IMR-90 (cell line): Measurements from ENCODE around the gene MINK1. TPM values are rescaled to one million over a fixed set of nuclear protein-coding genes. Genes with fewer than 3 reads are reported as not detected.
A peak's percentile ranks its signal among the peaks of the same experiment; 100 is the strongest.

Experiments
- ATAC-seq: fragments of 200-7000 bp; cut with Tn5 transposase; 2 replicates; pipeline ENCODE4 v1.9.1; 2020; ENCODE audit warnings: low read depth, mild to moderate bottlenecking, moderate library complexity
- BruUV-seq: library from RNA; stranded (reverse); fragments of 400-500 nt; replicated peaks from 2 replicates; lab custom pipeline; 2021; lab: Mats Ljungman, UMichigan
- CTCF ChIA-PET: fragments of 300-600 bp; formaldehyde crosslinking; extraction: SDS; loops from one replicate; lab custom pipeline; 2021; ENCODE audit warnings: antibody characterized with exemption; lab: Yijun Ruan, JAX
- POLR2A ChIA-PET: fragments of 300-600 bp; sonication (Branson Sonifier 250); formaldehyde crosslinking; loops from one replicate; lab custom pipeline; 2022; ENCODE audit warnings: antibody characterized with exemption; ENCODE audit not compliant: unreplicated experiment; lab: Charles Lee
- DNase-seq: peaks from one replicate; pipeline ENCODE4 v3.0.0; 2013
- H2AFZ ChIP-seq: replicated peaks from 2 replicates; pipeline ENCODE3; 2013; ENCODE audit warnings: low read length, mild to moderate bottlenecking; ENCODE audit not compliant: poor library complexity
- H2AK5ac ChIP-seq: 2 replicates; pipeline ENCODE4 v1.6.1; 2013; ENCODE audit warnings: low read depth, low read length, inconsistent platforms
- H2AK9ac ChIP-seq: replicated peaks from 2 replicates; pipeline ENCODE3; 2013; ENCODE audit warnings: mild to moderate bottlenecking, low read depth, low read length, moderate library complexity; ENCODE audit not compliant: poor library complexity
- H2BK120ac ChIP-seq: 2 replicates; pipeline ENCODE4 v1.6.1; 2013; ENCODE audit warnings: low read depth, low read length, inconsistent platforms
- H2BK15ac ChIP-seq: 3 replicates; pipeline ENCODE4 v1.6.1; 2013; ENCODE audit warnings: low read depth, low read length, inconsistent platforms
- H2BK20ac ChIP-seq: 2 replicates; pipeline ENCODE4 v1.6.1; 2013; ENCODE audit warnings: low read depth, mild to moderate bottlenecking, inconsistent platforms, low read length, moderate library complexity
- H2BK5ac ChIP-seq: 2 replicates; pipeline ENCODE4 v1.6.1; 2013; ENCODE audit warnings: mild to moderate bottlenecking, low read depth, low read length, inconsistent platforms; ENCODE audit not compliant: poor library complexity, severe bottlenecking
- H3K14ac ChIP-seq: replicated peaks from 2 replicates; pipeline ENCODE4 v1.6.1; 2013; ENCODE audit warnings: low read depth, low read length, inconsistent platforms
- H3K18ac ChIP-seq: 2 replicates; pipeline ENCODE4 v1.6.1; 2013; ENCODE audit warnings: low read depth, low read length, control low read depth
- H3K23ac ChIP-seq: 2 replicates; pipeline ENCODE4 v1.6.1; 2013; ENCODE audit warnings: low read depth, low read length, inconsistent platforms
- H3K27ac ChIP-seq: 2 replicates; pipeline ENCODE4 v1.5.1; 2013; ENCODE audit warnings: mild to moderate bottlenecking, control low read depth, low read length; ENCODE audit not compliant: insufficient read depth
- H3K27me3 ChIP-seq: 2 replicates; pipeline ENCODE4 v1.6.1; 2013; ENCODE audit warnings: low read length; ENCODE audit not compliant: control insufficient read depth, insufficient read depth
- H3K36me3 ChIP-seq: 2 replicates; pipeline ENCODE4 v1.6.1; 2013; ENCODE audit warnings: low read length, mixed read lengths; ENCODE audit not compliant: control insufficient read depth, insufficient read depth
- H3K4ac ChIP-seq: 2 replicates; pipeline ENCODE4 v1.6.1; 2013; ENCODE audit warnings: low read depth, low read length, inconsistent platforms
- H3K4me1 ChIP-seq: 2 replicates; pipeline ENCODE4 v1.6.1; 2013; ENCODE audit warnings: low read length, mixed read lengths; ENCODE audit not compliant: control insufficient read depth, insufficient read depth
- H3K4me2 ChIP-seq: 2 replicates; pipeline ENCODE4 v1.6.1; 2013; ENCODE audit warnings: low read depth, mild to moderate bottlenecking, control low read depth, low read length, moderate library complexity
- H3K4me3 ChIP-seq: 2 replicates; pipeline ENCODE4 v1.5.1; 2013; ENCODE audit warnings: low read depth, mild to moderate bottlenecking, control low read depth, low read length, moderate library complexity; ENCODE audit not compliant: insufficient read depth
- H3K56ac ChIP-seq: 2 replicates; pipeline ENCODE4 v1.6.1; 2013; ENCODE audit warnings: low read length, inconsistent platforms; ENCODE audit not compliant: insufficient read depth; ENCODE audit errors: extremely low read depth
- H3K79me1 ChIP-seq, 2 experiments: 2 replicates each; pipeline ENCODE4 v1.6.1; 2013; ENCODE audit warnings: low read length in 2 of 2, inconsistent platforms in 1 of 2, low read depth in 1 of 2
- H3K9ac ChIP-seq: 2 replicates; pipeline ENCODE4 v1.6.1; 2013; ENCODE audit warnings: low read depth, low read length, control low read depth
- H3K9me1 ChIP-seq: 2 replicates; pipeline ENCODE4 v1.6.1; 2013; ENCODE audit warnings: low read length, inconsistent platforms; ENCODE audit not compliant: insufficient read depth
- H3K9me3 ChIP-seq: 2 replicates; pipeline ENCODE4 v1.6.1; 2013; ENCODE audit warnings: low read length; ENCODE audit not compliant: control insufficient read depth, insufficient read depth
- H4K20me1 ChIP-seq: 2 replicates; pipeline ENCODE4 v1.6.1; 2013; ENCODE audit warnings: low read length, inconsistent platforms; ENCODE audit not compliant: insufficient read depth
- H4K5ac ChIP-seq: 2 replicates; pipeline ENCODE4 v1.6.1; 2013; ENCODE audit warnings: mild to moderate bottlenecking, low read depth, low read length, control low read depth
- H4K8ac ChIP-seq, 2 experiments: 2 replicates each; pipeline ENCODE4 v1.6.1; 2013; ENCODE audit warnings: low read depth in 2 of 2, low read length in 2 of 2, control low read depth in 1 of 2, inconsistent platforms in 1 of 2
- H4K91ac ChIP-seq: 2 replicates; pipeline ENCODE4 v1.6.1; 2013; ENCODE audit warnings: low read depth, low read length, inconsistent platforms; ENCODE audit not compliant: insufficient read depth
- BHLHE40 ChIP-seq: fragments of 150-350 bp; IDR thresholded peaks from 2 replicates; pipeline ENCODE4 v1.6.1; 2016; ENCODE audit warnings: mild to moderate bottlenecking, low read depth, low read length
- CEBPB ChIP-seq: IDR thresholded peaks from 2 replicates; pipeline ENCODE4 v1.6.1; 2012; ENCODE audit warnings: low read depth, low read length, improper control_type of control experiment
- CHD1 ChIP-seq: IDR thresholded peaks from 2 replicates; pipeline ENCODE4 v1.6.1; 2012; ENCODE audit warnings: low read depth, low read length, improper control_type of control experiment
- FOS ChIP-seq: fragments of 150-350 bp; IDR thresholded peaks from 2 replicates; pipeline ENCODE4 v1.6.1; 2016; ENCODE audit warnings: low read depth, low read length
- MAFK ChIP-seq: IDR thresholded peaks from 2 replicates; pipeline ENCODE4 v1.6.1; 2012; ENCODE audit warnings: low read depth, low read length, improper control_type of control experiment
- MAZ ChIP-seq: IDR thresholded peaks from 2 replicates; pipeline ENCODE4 v1.6.1; 2012; ENCODE audit warnings: low read depth, mild to moderate bottlenecking, low read length, improper control_type of control experiment, moderate library complexity, borderline replicate concordance
- MXI1 ChIP-seq: IDR thresholded peaks from 2 replicates; pipeline ENCODE4 v1.6.1; 2012; ENCODE audit warnings: low read depth, mild to moderate bottlenecking, low read length, moderate library complexity, borderline replicate concordance
- NFE2L2 ChIP-seq: fragments of 150-350 bp; IDR thresholded peaks from 2 replicates; pipeline ENCODE4 v1.6.1; 2016; ENCODE audit warnings: low read depth, mild to moderate bottlenecking, low read length
- POLR2A ChIP-seq: IDR thresholded peaks from 2 replicates; pipeline ENCODE4 v1.6.1; 2012; ENCODE audit warnings: mild to moderate bottlenecking, low read depth, low read length
- RAD21 ChIP-seq: IDR thresholded peaks from 2 replicates; pipeline ENCODE4 v1.6.1; 2012; ENCODE audit warnings: low read length, improper control_type of control experiment
- RCOR1 ChIP-seq: IDR thresholded peaks from 2 replicates; pipeline ENCODE4 v1.6.1; 2012; ENCODE audit warnings: mild to moderate bottlenecking, low read length, improper control_type of control experiment; ENCODE audit not compliant: insufficient replicate concordance
- RFX5 ChIP-seq: IDR thresholded peaks from 2 replicates; pipeline ENCODE4 v1.8.0; 2012; ENCODE audit warnings: low read depth, mild to moderate bottlenecking, low read length, moderate library complexity
- SMC3 ChIP-seq: fragments of 150-350 bp; IDR thresholded peaks from 2 replicates; pipeline ENCODE4 v1.6.1; 2016; ENCODE audit warnings: low read depth, mild to moderate bottlenecking, antibody characterized with exemption, low read length, moderate library complexity
- WGBS, 2 experiments: methylation state at CpG; one replicate each; pipeline versions ENCODE4 v1.1.5 to v1.1.7; 2013; ENCODE audit warnings: missing lambda C conversion rate in 2 of 2; ENCODE audit not compliant: insufficient read length in 1 of 2; ENCODE audit errors: extremely low coverage in 2 of 2; 5-methylcytosine and 5-hydroxymethylcytosine counted together
- dilution Hi-C: fragments of 300-500 bp; cut with HindIII; formaldehyde crosslinking; loops from one replicate; pipeline ENCODE4 v1.14.3; 2018; ENCODE audit warnings: low sequenced_read_pairs; ENCODE audit not compliant: unreplicated experiment
- in situ Hi-C: fragments of 300-500 bp; cut with MboI; formaldehyde crosslinking; loops from 3 replicates; pipeline ENCODE4 v1.14.3; 2019; ENCODE audit warnings: low sequenced_read_pairs, inconsistent platforms, mixed read lengths
- intact Hi-C: fragments of 100-400 bp; cut with micrococcal nuclease; formaldehyde crosslinking; loops from 2 replicates; pipeline ENCODE4 v1.10.0; 2022
- polyA plus RNA-seq, 3 experiments: library from polyadenylated mRNA; depleted of rRNA; stranded (reverse); fragments of >200 nt; gene quantifications; 2 replicates each; pipeline ENCODE4 v1.2.3, GENCODE V29; 2012; ENCODE audit warnings: low replicate concordance in 1 of 3
- total RNA-seq: library from RNA; depleted of rRNA; stranded (reverse); fragments of >200 nt; gene quantifications from 2 replicates; pipeline ENCODE4 v1.2.3, GENCODE V29; 2012
- TF ChIP-seq, protein P1 (sequence below): fragments of 150-350 bp; IDR thresholded peaks from 2 replicates; pipeline ENCODE4 v1.6.1; 2016; ENCODE audit warnings: low read depth, mild to moderate bottlenecking, low read length, moderate library complexity, borderline replicate concordance
- TF ChIP-seq, protein P2 (sequence below): conservative IDR thresholded peaks from 2 replicates; pipeline ENCODE4 v1.5.1; 2012; ENCODE audit warnings: mild to moderate bottlenecking, low read depth, low read length, improper control_type of control experiment
- TF ChIP-seq, protein P3 (sequence below): fragments of 150-350 bp; IDR thresholded peaks from 2 replicates; pipeline ENCODE4 v1.6.1; 2017; ENCODE audit warnings: mild to moderate bottlenecking, antibody characterized with exemption, low read length, low read depth

Gene MINK1
- total and polyA plus RNA-seq, 2 of the 4 experiments (the other 2 are of a cell fraction): 12.2 to 40.9 TPM

DNA sequence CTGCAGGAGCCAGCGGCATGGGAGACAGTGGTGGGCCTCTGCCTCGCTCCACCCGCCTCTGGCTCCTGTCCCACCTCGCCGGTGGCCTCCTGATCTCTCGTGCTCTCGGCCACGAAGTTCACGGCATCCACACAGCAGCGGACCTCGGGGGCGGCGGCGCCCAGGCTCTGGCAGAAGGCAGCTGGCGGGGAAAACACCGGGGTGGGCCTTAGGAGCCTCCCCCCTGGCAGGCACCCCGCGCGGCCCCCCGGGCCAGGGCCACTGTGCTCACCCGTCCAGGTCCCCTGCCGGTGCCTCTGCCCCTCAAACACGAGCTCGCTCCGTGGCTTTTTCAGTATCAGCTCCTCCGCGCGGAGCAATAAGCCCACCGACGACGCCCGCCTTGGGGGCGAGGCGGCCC, 65.8 kb downstream of the MINK1 start:
- H3K9me3 ChIP-seq: no peaks in the 10 kb centered on the region; the same call in 1 of the 2 replicates
- H2BK15ac ChIP-seq: no peak overlapping the region
- ATAC-seq (no peak), DNase-seq (no peak)
- H3K4ac ChIP-seq: no peak overlapping the region
- intact Hi-C loops (no loop called here), dilution Hi-C loops (no loop called here), in situ Hi-C loops (no loop called here)
- H3K4me3 ChIP-seq: no peak overlapping the region
- peak overlapping the region; percentile 47 for H2AFZ ChIP-seq
- H3K79me1 ChIP-seq: no peaks in the 10 kb centered on the region
- H2AK9ac ChIP-seq: peak overlapping the region; percentile 58
- H2AK5ac ChIP-seq: no peak overlapping the region
- no peak overlapping the region for H4K91ac ChIP-seq
- ChIA-PET CTCF (no interaction called here), POLR2A (interaction anchor here (0.6 kb wide), 1 partner anchor 344 kb away, joined by 4 read pairs; no protein-coding TSS in a partner anchor)
- no peak overlapping the region for H2BK120ac ChIP-seq
- peaks cover 34% of the 10 kb centered on the region for H3K36me3 ChIP-seq
- H4K8ac ChIP-seq: no peak overlapping the region
- no peak overlapping the region for H2BK5ac ChIP-seq
- no peak for TF ChIP-seq RAD21
- no peak for TF ChIP-seq RCOR1
- no peak for TF ChIP-seq MXI1
- no peak for TF ChIP-seq RFX5
- TF ChIP-seq MAFK: no peak
- no peak for TF ChIP-seq CHD1
- TF ChIP-seq FOS: no peak
- TF ChIP-seq NFE2L2: no peak
- TF ChIP-seq CEBPB: no peak
- no peak for TF ChIP-seq POLR2A
- TF ChIP-seq, protein P1, sequence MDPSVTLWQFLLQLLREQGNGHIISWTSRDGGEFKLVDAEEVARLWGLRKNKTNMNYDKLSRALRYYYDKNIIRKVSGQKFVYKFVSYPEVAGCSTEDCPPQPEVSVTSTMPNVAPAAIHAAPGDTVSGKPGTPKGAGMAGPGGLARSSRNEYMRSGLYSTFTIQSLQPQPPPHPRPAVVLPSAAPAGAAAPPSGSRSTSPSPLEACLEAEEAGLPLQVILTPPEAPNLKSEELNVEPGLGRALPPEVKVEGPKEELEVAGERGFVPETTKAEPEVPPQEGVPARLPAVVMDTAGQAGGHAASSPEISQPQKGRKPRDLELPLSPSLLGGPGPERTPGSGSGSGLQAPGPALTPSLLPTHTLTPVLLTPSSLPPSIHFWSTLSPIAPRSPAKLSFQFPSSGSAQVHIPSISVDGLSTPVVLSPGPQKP: no peak
- TF ChIP-seq, protein P2, sequence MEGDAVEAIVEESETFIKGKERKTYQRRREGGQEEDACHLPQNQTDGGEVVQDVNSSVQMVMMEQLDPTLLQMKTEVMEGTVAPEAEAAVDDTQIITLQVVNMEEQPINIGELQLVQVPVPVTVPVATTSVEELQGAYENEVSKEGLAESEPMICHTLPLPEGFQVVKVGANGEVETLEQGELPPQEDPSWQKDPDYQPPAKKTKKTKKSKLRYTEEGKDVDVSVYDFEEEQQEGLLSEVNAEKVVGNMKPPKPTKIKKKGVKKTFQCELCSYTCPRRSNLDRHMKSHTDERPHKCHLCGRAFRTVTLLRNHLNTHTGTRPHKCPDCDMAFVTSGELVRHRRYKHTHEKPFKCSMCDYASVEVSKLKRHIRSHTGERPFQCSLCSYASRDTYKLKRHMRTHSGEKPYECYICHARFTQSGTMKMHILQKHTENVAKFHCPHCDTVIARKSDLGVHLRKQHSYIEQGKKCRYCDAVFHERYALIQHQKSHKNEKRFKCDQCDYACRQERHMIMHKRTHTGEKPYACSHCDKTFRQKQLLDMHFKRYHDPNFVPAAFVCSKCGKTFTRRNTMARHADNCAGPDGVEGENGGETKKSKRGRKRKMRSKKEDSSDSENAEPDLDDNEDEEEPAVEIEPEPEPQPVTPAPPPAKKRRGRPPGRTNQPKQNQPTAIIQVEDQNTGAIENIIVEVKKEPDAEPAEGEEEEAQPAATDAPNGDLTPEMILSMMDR: no peak
- TF ChIP-seq, protein P3, sequence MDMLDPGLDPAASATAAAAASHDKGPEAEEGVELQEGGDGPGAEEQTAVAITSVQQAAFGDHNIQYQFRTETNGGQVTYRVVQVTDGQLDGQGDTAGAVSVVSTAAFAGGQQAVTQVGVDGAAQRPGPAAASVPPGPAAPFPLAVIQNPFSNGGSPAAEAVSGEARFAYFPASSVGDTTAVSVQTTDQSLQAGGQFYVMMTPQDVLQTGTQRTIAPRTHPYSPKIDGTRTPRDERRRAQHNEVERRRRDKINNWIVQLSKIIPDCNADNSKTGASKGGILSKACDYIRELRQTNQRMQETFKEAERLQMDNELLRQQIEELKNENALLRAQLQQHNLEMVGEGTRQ: no peak
- no peak for TF ChIP-seq SMC3
- TF ChIP-seq BHLHE40: no peak
- TF ChIP-seq MAZ: no peak
- peaks cover 4% of the 10 kb centered on the region; the same call in 1 of the 2 replicates for H3K9me1 ChIP-seq
- no peak overlapping the region for H3K23ac ChIP-seq
- no peak overlapping the region for H3K9ac ChIP-seq
- H4K5ac ChIP-seq: no peak overlapping the region
- H3K56ac ChIP-seq: no peak overlapping the region
- no peak overlapping the region for H3K14ac ChIP-seq
- no peaks in the 10 kb centered on the region; the same call in none of the 2 replicates for H4K20me1 ChIP-seq
- no peaks in the 10 kb centered on the region; the same call in 1 of the 2 replicates for H3K27me3 ChIP-seq
- H2BK20ac ChIP-seq: no peak overlapping the region
- 24% methylated on average over 21 of the region's 34 CpGs; no CpG with 5 or more reads in 1 of the 2 experiments for WGBS, 2 experiments
- H3K18ac ChIP-seq: no peak overlapping the region
- no peak overlapping the region for H3K27ac ChIP-seq
- no peaks in the 10 kb centered on the region for H3K4me1 ChIP-seq
- no TSS peak for BruUV-seq
- H3K4me2 ChIP-seq: no peak overlapping the region
